Stimulated activated CD8-positive, alpha-beta memory T cell treated with anti-CD3 and anti-CD28 coated beads, Interleukin-2, amount 100 ng/mL, for 1 hour (primary cell): Measurements from ENCODE around the gene MGAT5B.
"Not testable (repeated sequence)": the region's sequence is repeated elsewhere in the genome, so short reads cannot be mapped to it uniquely, and the experiment has no call there.

ENCODE experiments used
- DNase-seq, 2 donors: peaks; one replicate each; pipeline ENCODE4 v3.0.0-alpha.2; 2020; ENCODE audit warnings: low read depth in 2 of 2

The MGAT5B gene

GRCh38 chr17:76868176-76868668 is at the start of gene MGAT5B:
Gene MGAT5B, plus strand, starts transcription at chr17:76868404. Its CDS starts 626 bp downstream, at chr17:76869030.
- DNase-seq: peak; percentile 50 to 58

- DNase-seq: no peak
Measured at GRCh38 chr17:76820039-76820438, 48.2 kb upstream of the MGAT5B start.

- no peak for DNase-seq
Measured at GRCh38 chr17:76820561-76820960, 47.6 kb upstream of the MGAT5B start.

GRCh38 chr17:76822184-76822778 is 45.9 kb upstream of the MGAT5B start:
- no peak for DNase-seq

GRCh38 chr17:76824093-76824492 is 44.1 kb upstream of the MGAT5B start:
- DNase-seq: no peak

- no peak for DNase-seq
Measured at GRCh38 chr17:76826330-76827068, 41.7 kb upstream of the MGAT5B start.

- no peak for DNase-seq
Measured at GRCh38 chr17:76827736-76828135, 40.5 kb upstream of the MGAT5B start.

- no peak for DNase-seq
Measured at GRCh38 chr17:76830987-76831715, 37.1 kb upstream of the MGAT5B start.

- DNase-seq: no peak
Measured at GRCh38 chr17:76833034-76833644, 35.1 kb upstream of the MGAT5B start.

GRCh38 chr17:76833747-76834146 is 34.5 kb upstream of the MGAT5B start:
- DNase-seq: no peak

GRCh38 chr17:76834870-76835269 is 33.3 kb upstream of the MGAT5B start:
- DNase-seq: no peak

- no peak for DNase-seq
Measured at GRCh38 chr17:76840443-76840767, 27.8 kb upstream of the MGAT5B start.

- DNase-seq: no peak
Measured at GRCh38 chr17:76840884-76841775, 27.1 kb upstream of the MGAT5B start.

- no peak for DNase-seq
Measured at GRCh38 chr17:76841776-76842405, 26.3 kb upstream of the MGAT5B start.

GRCh38 chr17:76843068-76843467 is 25.1 kb upstream of the MGAT5B start:
- not testable (repeated sequence) for DNase-seq

- no peak for DNase-seq
Measured at GRCh38 chr17:76843703-76844484, 24.3 kb upstream of the MGAT5B start.

- DNase-seq: no peak
Measured at GRCh38 chr17:76844485-76844829, 23.7 kb upstream of the MGAT5B start.

GRCh38 chr17:76844846-76845245 is 23.4 kb upstream of the MGAT5B start:
- no peak for DNase-seq

GRCh38 chr17:76845541-76846017 is 22.6 kb upstream of the MGAT5B start:
- DNase-seq: no peak

- DNase-seq: no peak
Measured at GRCh38 chr17:76847031-76847430, 21.2 kb upstream of the MGAT5B start.
